GM18505 (cell line): ENCODE data around the gene GDF2.
A peak's percentile ranks its signal among the peaks of the same experiment; 100 is the strongest.

ENCODE experiments used
- ATAC-seq: cut with Tn5 transposase; IDR thresholded peaks from one replicate; pipeline ENCODE4 v1.9.1; 2021; ENCODE audit not compliant: unreplicated experiment
- POLR2A ChIP-seq: IDR thresholded peaks from 4 replicates; pipeline ENCODE4 v1.6.1; 2011; ENCODE audit warnings: borderline replicate concordance; ENCODE audit not compliant: insufficient read depth, insufficient read length; ENCODE audit errors: extremely low read depth

Gene GDF2

GRCh38 chr10:47311193-47311931 lies 10.9 kb upstream of the GDF2 start:
- no peak for TF ChIP-seq POLR2A

GRCh38 chr10:47311932-47312662 lies 10.2 kb upstream of the GDF2 start:
- peak; percentile 78 for ATAC-seq
- no peak for TF ChIP-seq POLR2A

More at GRCh38 chr10:47311193-47311931, 10.9 kb upstream of the GDF2 start:
- ATAC-seq, result no peak

GRCh38 chr10:47312663-47312995 lies 9.6 kb upstream of the GDF2 start:
- no peak for ATAC-seq
- TF ChIP-seq POLR2A, result no peak

GRCh38 chr10:47314416-47314970 lies 7.8 kb upstream of the GDF2 start:
- no peak for TF ChIP-seq POLR2A

DNA sequence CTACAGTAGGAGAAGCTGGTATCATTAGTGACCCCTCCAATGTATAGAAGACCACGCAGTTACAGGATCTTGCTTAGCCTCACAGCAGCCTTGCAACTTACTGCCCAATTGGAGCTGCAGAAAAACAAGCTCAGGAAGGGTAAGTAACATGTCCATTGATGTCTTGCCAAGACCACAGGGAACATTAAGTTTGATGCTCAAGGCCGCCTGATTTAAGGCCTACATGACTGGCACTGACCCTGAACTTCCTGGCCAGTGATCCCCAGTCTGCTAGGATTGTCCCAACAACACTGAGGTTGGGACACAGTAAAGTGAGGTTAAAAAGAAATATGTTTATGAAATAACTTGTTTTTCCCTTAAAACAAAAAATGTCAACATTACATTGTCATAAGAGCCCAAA lies 6.8 kb upstream of the GDF2 start:
- no peak for ATAC-seq
- TF ChIP-seq POLR2A, result no peak

More at GRCh38 chr10:47314416-47314970, 7.8 kb upstream of the GDF2 start:
- ATAC-seq, result no peak

DNA sequence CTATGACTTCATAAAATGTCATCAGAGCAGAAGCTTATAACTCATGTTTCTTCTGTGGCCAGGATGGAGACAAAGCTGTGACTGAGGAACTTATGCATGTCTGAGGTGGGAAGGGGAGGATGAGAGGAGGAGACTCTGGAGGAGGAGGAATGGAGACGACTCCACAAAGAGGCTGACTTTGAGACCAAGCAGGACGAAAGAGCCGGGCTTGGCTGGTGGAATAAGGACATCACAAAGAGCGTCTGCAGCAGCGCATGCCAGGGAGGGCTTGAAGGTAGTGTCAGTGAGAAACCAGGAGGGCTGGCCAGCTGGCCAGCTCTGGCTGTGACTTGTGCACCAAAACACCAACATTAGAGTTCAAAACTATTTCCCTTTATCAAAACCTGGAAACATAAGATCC lies 6.1 kb upstream of the GDF2 start:
- no peak for ATAC-seq

DNA sequence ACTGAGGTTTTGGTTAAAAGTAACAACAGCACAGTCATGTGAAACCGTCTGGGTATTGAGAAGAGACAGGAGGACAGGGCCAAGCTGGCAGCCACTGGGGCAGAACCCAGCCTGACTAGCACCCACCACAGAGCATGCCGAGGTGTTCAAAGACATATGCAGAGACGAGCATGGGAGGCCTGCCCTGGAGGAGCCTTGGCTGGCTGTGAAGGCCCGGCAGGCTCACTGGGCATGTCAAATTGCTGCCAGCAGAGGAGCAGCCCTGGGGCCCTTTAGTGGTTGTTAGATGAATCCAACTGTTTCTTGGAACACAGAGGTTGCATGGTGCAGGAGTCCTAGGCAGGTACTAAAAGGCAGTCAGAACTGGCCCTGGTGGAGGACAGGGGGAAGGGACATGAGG lies 5.0 kb upstream of the GDF2 start:
- no peak for TF ChIP-seq POLR2A
- ATAC-seq, result no peak

More for the DNA sequence above, 6.1 kb upstream of the GDF2 start:
- TF ChIP-seq POLR2A, result no peak

DNA sequence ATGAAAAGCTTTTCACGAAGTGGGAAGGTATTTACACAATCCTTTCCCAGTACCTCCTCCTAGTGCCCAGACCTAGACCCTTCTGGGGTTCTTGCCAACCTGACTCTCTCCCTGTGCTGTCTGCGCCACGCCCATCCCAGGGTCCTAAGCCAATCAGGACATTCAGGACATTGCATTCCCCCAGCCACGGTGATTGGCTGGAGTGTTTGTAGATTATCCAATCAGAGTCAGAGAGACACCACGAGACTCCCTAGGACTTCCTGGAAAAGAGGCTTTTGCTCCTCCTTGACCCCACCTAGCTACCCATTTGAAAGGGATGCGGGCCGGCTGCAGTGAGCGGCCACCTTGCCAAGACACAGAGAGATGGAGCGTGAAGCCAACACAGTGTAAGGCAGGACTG lies 3.5 kb upstream of the GDF2 start:
- no peak for ATAC-seq
- no peak for TF ChIP-seq POLR2A

- ATAC-seq, result no peak
- TF ChIP-seq POLR2A, result no peak
These were observed 2.5 kb upstream of the GDF2 start for GRCh38 chr10:47319784-47320183.

GRCh38 chr10:47320812-47321211 lies 1.4 kb upstream of the GDF2 start:
- TF ChIP-seq POLR2A, result no peak
- ATAC-seq, result no peak

DNA sequence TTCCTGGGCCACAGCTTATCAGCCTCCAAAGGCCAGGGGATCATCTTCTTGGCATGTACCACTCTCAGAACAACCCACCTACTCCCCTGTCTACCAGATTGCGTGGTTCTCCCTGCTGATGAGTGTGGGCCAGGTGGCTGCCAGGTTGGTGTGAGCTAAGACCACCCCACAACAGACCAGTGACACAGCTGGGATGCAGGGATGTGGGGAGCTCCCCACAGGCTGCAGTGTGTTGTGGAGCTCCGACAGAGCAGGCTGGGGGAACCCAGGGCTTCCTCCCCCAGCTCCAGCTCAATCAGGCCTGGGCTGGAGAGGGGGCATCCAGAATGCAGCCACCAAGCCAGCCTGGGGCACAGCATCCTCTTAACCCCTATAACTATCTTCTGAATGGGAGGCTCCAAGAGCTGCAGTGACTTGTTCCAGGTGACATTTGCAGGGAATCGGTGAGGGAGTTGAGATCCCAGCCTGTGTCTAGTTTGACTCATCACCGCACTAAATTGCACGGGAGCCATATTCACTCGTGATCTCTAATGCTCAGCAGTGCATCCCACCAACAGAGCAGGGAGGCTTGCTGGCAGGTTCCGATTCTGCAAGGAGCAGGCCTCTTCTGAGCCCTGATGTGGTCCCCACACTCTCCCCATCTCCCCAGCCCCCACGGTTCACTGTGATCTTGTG lies 596 bp upstream of the GDF2 start:
- ATAC-seq, result no peak
- TF ChIP-seq POLR2A, result no peak

- no peak for ATAC-seq
- TF ChIP-seq POLR2A, result no peak
These were observed 833 bp downstream of the GDF2 start for GRCh38 chr10:47323087-47323486.

GRCh38 chr10:47323636-47324296 lies 1.5 kb downstream of the GDF2 start:
- no peak for TF ChIP-seq POLR2A
- ATAC-seq, result no peak

DNA sequence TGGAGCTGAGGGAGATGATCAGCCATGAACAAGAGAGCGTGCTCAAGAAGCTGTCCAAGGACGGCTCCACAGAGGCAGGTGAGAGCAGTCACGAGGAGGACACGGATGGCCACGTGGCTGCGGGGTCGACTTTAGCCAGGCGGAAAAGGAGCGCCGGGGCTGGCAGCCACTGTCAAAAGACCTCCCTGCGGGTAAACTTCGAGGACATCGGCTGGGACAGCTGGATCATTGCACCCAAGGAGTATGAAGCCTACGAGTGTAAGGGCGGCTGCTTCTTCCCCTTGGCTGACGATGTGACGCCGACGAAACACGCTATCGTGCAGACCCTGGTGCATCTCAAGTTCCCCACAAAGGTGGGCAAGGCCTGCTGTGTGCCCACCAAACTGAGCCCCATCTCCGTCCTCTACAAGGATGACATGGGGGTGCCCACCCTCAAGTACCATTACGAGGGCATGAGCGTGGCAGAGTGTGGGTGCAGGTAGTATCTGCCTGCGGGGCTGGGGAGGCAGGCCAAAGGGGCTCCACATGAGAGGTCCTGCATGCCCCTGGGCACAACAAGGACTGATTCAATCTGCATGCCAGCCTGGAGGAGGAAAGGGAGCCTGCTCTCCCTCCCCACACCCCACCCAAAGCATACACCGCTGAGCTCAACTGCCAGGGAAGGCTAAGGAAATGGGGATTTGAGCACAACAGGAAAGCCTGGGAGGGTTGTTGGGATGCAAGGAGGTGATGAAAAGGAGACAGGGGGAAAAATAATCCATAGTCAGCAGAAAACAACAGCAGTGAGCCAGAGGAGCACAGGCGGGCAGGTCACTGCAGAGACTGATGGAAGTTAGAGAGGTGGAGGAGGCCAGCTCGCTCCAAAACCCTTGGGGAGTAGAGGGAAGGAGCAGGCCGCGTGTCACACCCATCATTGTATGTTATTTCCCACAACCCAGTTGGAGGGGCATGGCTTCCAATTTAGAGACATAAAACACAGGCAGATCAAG lies 3.3 kb downstream of the GDF2 start:
- no peak for ATAC-seq
- no peak for TF ChIP-seq POLR2A
